ENCODE measurements around the gene KIN. TPM values are rescaled to one million over a fixed set of nuclear protein-coding genes. Genes with fewer than 3 reads are reported as not detected.
A peak's percentile ranks its signal among the peaks of the same experiment; 100 is the strongest.
"Not testable (repeated sequence)": the region's sequence is repeated elsewhere in the genome, so short reads cannot be mapped to it uniquely, and the experiment has no call there.

KIN gene, protein sequence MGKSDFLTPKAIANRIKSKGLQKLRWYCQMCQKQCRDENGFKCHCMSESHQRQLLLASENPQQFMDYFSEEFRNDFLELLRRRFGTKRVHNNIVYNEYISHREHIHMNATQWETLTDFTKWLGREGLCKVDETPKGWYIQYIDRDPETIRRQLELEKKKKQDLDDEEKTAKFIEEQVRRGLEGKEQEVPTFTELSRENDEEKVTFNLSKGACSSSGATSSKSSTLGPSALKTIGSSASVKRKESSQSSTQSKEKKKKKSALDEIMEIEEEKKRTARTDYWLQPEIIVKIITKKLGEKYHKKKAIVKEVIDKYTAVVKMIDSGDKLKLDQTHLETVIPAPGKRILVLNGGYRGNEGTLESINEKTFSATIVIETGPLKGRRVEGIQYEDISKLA
- 13.7 TPM for total RNA-seq

DNA sequence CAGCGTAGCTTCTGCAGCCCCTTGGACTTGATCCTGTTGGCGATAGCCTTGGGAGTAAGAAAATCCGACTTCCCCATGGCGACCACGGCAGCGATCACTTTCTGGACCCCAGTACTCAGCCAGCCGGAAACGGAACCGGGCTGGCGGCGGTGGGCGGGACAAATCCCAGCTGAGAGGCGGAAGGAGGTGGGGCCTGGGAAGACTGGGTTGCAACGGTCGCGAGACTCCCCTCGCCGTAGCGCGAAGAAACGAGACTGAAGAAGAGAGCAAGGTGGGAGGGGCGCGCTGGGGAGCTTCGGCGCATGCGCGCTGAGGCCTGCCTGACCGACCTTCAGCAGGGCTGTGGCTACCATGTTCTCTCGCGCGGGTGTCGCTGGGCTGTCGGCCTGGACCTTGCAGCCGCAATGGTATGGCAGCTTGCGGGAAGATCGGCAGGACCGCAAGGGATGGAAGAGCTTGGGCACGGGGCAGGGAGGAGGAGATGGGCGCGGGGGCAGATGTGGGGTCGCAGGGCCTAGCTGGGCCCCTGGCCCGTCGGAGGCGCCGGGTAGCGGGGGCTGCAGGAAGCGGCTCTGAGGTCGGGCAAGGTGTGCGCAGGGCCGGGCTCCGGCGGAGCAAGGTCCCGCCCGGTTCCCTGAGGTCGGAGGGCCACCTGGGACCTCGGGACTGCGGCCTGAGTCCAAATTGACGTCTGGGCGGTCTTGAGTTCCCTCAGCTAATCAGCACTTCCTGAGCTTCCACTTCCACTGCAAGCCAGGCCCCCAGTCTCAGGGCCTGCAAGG is at the start of gene KIN, which contains the start of gene ATP5F1C:
Gene KIN, minus strand, starts transcription at position 137 of the 782 bp plus-strand sequence. Its CDS starts 60 bp downstream, at position 77.
Gene ATP5F1C, plus strand, starts transcription at position 321 of the 782 bp plus-strand sequence. Its CDS starts 31 bp downstream, at position 352.
- peak; percentile 99 for DNase-seq

- DNase-seq, result no peak
Measured at GRCh38 chr10:7836571-7836970, 48.8 kb upstream of the KIN start.

- peak; percentile 21 for DNase-seq
Measured at GRCh38 chr10:7834262-7834661, 46.5 kb upstream of the KIN start.

- DNase-seq, result no peak
Measured at GRCh38 chr10:7833210-7833609, 45.4 kb upstream of the KIN start.

- no peak for DNase-seq
Measured at GRCh38 chr10:7832060-7832459, 44.3 kb upstream of the KIN start.

DNA sequence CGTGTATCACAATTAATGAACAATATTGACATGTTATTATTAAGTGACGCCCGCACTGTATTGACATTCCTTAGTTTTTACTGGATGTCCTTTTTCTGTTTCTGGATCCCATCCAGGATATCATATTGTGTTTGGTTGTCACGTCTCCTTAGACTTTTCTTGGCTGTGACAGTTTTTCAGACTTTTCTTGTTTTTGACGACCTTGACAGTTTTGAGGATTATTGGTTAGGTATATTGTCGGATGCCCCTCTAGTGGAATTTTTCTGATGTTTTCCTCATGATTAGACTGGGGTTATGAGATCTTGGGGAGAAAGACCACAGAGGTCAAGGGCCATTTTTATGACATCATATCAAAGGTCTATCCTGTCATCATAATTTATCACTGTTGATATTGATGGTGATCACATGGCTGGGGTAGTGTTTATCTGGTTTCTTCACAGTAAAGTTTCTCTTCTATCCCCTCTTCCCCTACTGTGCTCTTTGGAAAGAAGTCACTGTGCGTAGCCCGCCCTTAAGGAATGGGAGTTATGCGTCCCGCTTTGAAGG is 41.6 kb upstream of the KIN start:
- DNase-seq, result no peak

- no peak for DNase-seq
Measured at GRCh38 chr10:7826971-7827370, 39.2 kb upstream of the KIN start.

GRCh38 chr10:7824251-7824650 is 36.5 kb upstream of the KIN start:
- no peak for DNase-seq

DNA sequence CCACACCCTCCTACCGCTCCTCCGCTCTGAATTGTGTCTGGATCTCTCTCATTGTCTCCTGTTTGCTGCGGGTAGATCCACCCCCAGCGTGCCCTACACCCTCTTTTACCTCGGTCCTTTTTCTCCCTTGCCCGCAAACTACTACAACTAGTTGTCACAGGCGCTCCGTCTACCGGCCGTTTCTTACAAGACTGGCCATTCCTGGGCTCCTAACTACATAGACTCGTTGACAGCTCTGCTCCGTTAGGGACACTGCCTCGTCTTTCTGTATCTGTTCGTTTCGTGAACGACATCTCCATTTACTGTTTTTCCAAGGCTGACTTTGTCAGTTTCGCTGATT is 31.3 kb upstream of the KIN start:
- DNase-seq, result peak; percentile 64

DNA sequence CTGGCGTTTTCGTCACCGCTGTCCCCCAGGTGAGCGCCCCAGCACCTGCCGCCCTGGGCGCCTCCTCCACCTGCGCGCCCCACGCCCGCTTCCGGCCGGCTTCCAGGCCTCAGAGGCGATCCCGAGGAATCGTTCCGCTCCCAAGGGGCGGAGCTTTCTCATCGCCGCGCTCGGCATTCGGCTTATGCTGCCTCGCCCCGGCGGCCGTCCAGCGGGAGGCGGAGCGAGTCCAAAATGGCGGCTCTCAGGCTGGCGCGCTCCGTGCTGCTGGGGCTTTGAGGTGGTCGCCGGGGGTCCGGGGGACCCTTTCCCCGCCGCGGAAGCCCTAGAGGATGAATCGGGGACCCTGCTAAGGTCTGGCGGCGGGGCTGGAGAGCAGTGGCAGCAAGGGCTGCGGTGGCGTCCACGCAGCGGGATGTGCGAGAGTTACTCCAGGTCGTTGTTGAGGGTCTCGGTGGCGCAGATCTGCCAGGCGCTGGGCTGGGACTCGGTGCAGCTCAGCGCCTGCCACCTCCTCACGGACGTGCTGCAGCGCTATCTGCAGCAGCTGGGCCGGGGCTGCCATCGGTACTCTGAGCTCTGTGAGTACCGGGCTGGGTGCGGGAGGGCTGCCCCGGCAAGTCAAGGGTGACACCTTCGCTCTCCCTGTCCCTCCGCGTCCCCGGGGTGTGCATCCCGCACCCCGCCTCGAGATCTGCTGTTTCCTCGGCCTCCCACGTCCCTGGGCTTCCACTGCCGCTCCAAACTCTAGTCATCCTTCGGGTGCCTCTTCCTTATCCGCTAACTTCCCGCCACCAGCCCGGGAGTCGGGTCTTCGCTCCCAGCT is 30.7 kb upstream of the KIN start, which contains the start of gene TAF3:
Gene TAF3, plus strand, starts transcription at position 211 of the 826 bp plus-strand sequence. Its CDS starts 205 bp downstream, at position 416.
- DNase-seq, result peak; percentile 96

DNA sequence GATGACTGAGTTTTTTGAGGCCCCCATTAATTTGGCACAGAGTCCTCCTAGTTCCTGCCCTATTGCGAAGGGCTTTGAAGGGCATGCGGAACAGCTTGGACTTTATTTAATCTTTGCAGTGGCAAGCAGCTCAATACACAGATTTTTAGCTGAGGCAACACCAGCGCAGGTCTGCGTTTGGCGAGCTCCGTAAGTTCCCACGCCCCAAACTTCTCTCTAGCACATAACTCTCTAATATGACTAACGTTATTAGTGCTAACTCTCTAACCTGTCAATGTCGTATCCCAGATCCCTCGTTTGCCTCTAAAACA is 30.1 kb upstream of the KIN start:
- DNase-seq, result no peak

- no peak for DNase-seq
Measured at GRCh38 chr10:7817576-7817975, 29.8 kb upstream of the KIN start.

DNA sequence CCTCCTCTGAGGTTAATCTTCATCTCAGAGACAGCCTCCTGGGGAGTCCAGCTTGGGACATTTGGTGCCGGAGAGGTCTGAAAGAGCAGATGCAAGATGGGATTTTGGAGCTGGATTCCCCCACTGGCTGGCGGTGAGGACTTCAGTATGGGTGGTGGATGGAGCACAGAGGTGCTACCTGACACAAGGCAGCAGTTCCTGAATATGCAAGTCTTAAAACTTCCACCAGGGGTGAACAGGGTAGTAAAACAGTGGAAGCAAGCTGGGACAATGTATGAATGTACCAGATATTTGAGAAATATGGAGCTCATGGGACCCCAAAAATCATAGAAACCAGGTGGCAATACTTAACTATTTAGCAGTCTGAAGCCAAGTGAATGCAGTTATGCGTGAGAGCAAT is 25.7 kb upstream of the KIN start:
- DNase-seq, result no peak

- DNase-seq, result not testable (repeated sequence)
Measured at GRCh38 chr10:7811743-7812142, 23.9 kb upstream of the KIN start.

GRCh38 chr10:7811000-7811399 is 23.2 kb upstream of the KIN start:
- no peak for DNase-seq

- DNase-seq, result no peak
Measured at GRCh38 chr10:7810443-7810842, 22.6 kb upstream of the KIN start.

- no peak for DNase-seq
Measured at GRCh38 chr10:7808686-7809267, 21.0 kb upstream of the KIN start.

DNA sequence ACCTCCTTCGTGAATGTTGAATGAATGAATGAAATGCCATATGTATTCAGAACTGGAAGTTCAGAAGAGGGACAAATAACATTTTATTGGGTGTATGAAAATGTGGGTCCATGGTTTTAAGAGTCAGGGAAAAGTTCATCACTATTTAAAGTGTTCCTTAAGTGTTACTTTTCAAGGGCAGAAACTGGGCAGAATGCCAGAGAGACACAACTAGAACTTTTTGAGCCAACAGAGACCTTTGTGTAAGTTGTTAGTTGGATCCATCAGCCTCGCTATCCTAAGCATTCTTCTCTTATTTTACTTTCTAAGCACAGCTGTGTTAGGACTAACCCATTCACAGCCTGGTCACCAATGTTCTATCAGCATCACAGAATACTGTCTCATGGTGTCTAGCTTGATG is 16.9 kb upstream of the KIN start:
- no peak for DNase-seq

DNA sequence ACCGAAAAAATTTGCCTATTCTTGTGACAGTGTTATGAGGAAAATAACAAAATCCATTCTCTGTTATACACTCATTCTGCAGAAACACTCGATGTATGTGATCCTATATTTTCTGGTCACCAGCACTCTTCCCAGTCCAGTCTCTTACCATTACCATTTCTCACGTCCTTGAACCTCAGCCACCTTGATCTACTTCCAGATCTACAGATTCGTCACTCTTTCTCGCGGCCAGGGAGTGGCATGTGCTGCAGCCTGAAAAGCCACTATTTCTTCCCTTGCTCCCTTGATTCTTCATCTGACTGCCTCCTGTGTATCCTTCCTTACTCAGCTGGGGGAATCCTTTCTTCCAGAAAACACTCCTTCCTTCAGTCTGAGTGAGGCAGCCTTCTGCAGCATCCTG is 16.4 kb upstream of the KIN start:
- DNase-seq, result no peak

DNA sequence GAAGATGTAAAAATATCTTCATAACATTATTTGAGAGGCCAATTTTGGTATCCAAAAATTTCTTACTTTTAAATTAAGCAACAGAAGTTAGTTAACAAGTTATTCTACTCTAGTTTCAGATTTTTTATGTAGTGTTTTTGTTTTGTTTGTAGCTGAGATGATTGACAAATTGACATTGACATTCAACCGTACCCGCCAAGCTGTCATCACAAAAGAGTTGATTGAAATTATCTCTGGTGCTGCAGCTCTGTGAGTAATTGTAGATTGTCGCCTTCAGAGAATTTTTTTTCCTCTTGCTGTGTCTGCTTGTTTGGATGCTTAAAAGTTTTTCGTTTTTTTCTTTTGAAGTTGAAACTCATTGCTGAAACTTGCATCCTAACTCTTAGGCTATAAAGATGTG is 14.8 kb upstream of the KIN start:
- no peak for DNase-seq

DNA sequence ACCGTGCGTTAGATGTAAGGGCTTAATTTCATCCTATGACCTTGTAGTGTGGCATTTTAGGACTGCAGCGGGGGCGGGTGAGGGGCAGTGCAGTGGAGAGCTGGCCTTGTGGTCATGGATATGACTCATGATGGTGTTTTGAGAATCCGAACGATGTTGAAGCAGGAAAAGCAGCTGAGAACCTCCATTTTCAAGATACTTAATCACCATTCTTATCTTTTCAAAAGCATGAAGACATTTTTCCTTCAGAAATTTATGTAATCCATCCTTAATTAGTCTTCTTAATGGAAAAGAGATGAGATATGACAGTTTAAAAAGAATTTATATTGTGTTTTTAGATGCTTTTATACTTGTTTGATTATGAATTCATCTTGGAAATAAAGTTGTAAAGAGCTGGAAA is 9.8 kb upstream of the KIN start:
- DNase-seq, result no peak

DNA sequence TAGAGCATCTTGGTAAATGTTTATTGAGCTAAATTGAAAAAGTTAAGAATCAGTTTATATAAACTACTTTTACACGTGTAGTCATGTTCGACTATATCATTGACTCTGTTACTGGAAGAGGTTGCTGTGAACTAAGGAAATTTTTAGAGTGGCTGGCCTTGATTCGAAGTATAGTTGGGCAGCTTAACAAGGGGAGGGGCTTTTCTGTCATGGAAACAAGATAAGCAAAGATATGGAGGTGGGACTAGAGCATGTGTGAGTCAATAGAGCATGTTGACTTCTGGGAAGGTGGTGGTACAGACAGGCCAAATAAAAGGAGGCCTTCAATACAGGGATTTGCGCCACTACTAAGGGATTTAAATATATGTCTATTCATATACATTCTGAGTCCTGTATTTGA is 7.8 kb upstream of the KIN start:
- no peak for DNase-seq
